Neuronal stem cell (in vitro differentiated cells): ENCODE data around the gene POP7. TPM values are rescaled to one million over a fixed set of nuclear protein-coding genes. Genes with fewer than 3 reads are reported as not detected.
"Not testable (repeated sequence)": the region's sequence is repeated elsewhere in the genome, so short reads cannot be mapped to it uniquely, and the experiment has no call there.

ENCODE experiments used
- DNase-seq: peaks from one replicate; pipeline ENCODE4 v3.0.0-alpha.2; 2013; ENCODE audit warnings: low spot score
- H2AFZ ChIP-seq: one replicate; pipeline ENCODE4 v1.6.1; 2013; ENCODE audit warnings: mild to moderate bottlenecking, low read length, inconsistent platforms
- H2AK5ac ChIP-seq: 2 replicates; pipeline ENCODE4 v1.6.1; 2013; ENCODE audit warnings: low read depth, mild to moderate bottlenecking, inconsistent platforms, low read length, moderate library complexity, mixed read lengths
- H2BK120ac ChIP-seq: 2 replicates; pipeline ENCODE4 v1.6.1; 2013; ENCODE audit warnings: low read depth, mild to moderate bottlenecking, inconsistent platforms, low read length, moderate library complexity, mixed read lengths
- H2BK12ac ChIP-seq: one replicate; pipeline ENCODE4 v1.6.1; 2013; ENCODE audit warnings: low read length, inconsistent platforms
- H2BK15ac ChIP-seq: 2 replicates; pipeline ENCODE4 v1.6.1; 2013; ENCODE audit warnings: mild to moderate bottlenecking, low read length, inconsistent platforms, mixed read lengths
- H2BK5ac ChIP-seq: one replicate; pipeline ENCODE4 v1.6.1; 2013; ENCODE audit warnings: inconsistent platforms, mild to moderate bottlenecking, low read length, moderate library complexity
- H3K14ac ChIP-seq: one replicate; pipeline ENCODE4 v1.6.1; 2013; ENCODE audit warnings: low read length, inconsistent platforms
- H3K18ac ChIP-seq: 2 replicates; pipeline ENCODE4 v1.6.1; 2013; ENCODE audit warnings: low read length, inconsistent platforms
- H3K23ac ChIP-seq: 2 replicates; pipeline ENCODE4 v1.6.1; 2013; ENCODE audit warnings: low read depth, mild to moderate bottlenecking, mixed read lengths, low read length, inconsistent platforms; ENCODE audit not compliant: poor library complexity
- H3K27ac ChIP-seq: replicated peaks from 3 replicates; pipeline ENCODE4 v1.5.1; 2013; ENCODE audit warnings: low read length, inconsistent platforms
- H3K27me3 ChIP-seq, 3 experiments: 2 replicates each; pipeline ENCODE4 v1.6.1; 2013; ENCODE audit warnings: low read length in 3 of 3, mild to moderate bottlenecking in 2 of 3, inconsistent platforms in 1 of 3, low read depth in 1 of 3, mixed read lengths in 1 of 3, moderate library complexity in 1 of 3; ENCODE audit not compliant: control insufficient read depth in 3 of 3, insufficient read depth in 3 of 3
- H3K36me3 ChIP-seq, 2 donors: replicated peaks in 1 of 2; 2 replicates each; pipeline ENCODE4 v1.6.1; 2013; ENCODE audit warnings: low read length in 2 of 2; ENCODE audit not compliant: control insufficient read depth in 2 of 2, insufficient read depth in 2 of 2
- H3K4ac ChIP-seq: 2 replicates; pipeline ENCODE4 v1.6.1; 2013; ENCODE audit warnings: inconsistent platforms, mild to moderate bottlenecking, low read length, moderate library complexity
- H3K4me1 ChIP-seq, 2 donors: 1 replicate in 1 of 2; 2 replicates in 1 of 2; pipeline ENCODE4 v1.6.1; 2013; ENCODE audit warnings: low read length in 2 of 2, low read depth in 1 of 2; ENCODE audit not compliant: control insufficient read depth in 2 of 2, insufficient read depth in 1 of 2
- H3K4me2 ChIP-seq: one replicate; pipeline ENCODE4 v1.6.1; 2013; ENCODE audit warnings: mild to moderate bottlenecking, low read length, inconsistent platforms; ENCODE audit not compliant: insufficient read depth, poor library complexity, severe bottlenecking
- H3K4me3 ChIP-seq, 2 donors: 2 replicates each; pipeline ENCODE4 v1.5.1; 2013; ENCODE audit warnings: low read length in 2 of 2, mild to moderate bottlenecking in 2 of 2, inconsistent platforms in 1 of 2, moderate library complexity in 1 of 2
- H3K79me1 ChIP-seq: one replicate; pipeline ENCODE4 v1.6.1; 2013; ENCODE audit warnings: low read depth, mild to moderate bottlenecking, inconsistent platforms, low read length, moderate library complexity
- H3K9ac ChIP-seq: one replicate; pipeline ENCODE4 v1.6.1; 2013; ENCODE audit warnings: mild to moderate bottlenecking, low read depth, low read length, inconsistent platforms; ENCODE audit not compliant: poor library complexity
- H3K9me3 ChIP-seq, 2 donors: replicated peaks in 1 of 2; 2 replicates each; pipeline versions ENCODE3 to v1.6.1; 2013; ENCODE audit warnings: low read length in 2 of 2, mild to moderate bottlenecking in 2 of 2, inconsistent platforms in 1 of 2, low read depth in 1 of 2, mixed read lengths in 1 of 2, moderate library complexity in 1 of 2; ENCODE audit not compliant: control insufficient read depth in 2 of 2, insufficient read depth in 1 of 2
- H4K8ac ChIP-seq: one replicate; pipeline ENCODE4 v1.6.1; 2013; ENCODE audit warnings: low read depth, mild to moderate bottlenecking, inconsistent platforms, low read length, moderate library complexity
- H4K91ac ChIP-seq: one replicate; pipeline ENCODE4 v1.6.1; 2013; ENCODE audit warnings: low read length, low read depth, mild to moderate bottlenecking, inconsistent platforms; ENCODE audit not compliant: poor library complexity
- whole genome bisulfite sequencing, 2 donors: extraction: QIAGEN DNeasy Blood & Tissue Kit; methylation state at CpG; one replicate each; pipeline ENCODE4 v1.1.7; 2013; ENCODE audit warnings: missing lambda C conversion rate in 2 of 2, mixed read lengths in 1 of 2; ENCODE audit not compliant: insufficient read length in 2 of 2, insufficient replicate concordance in 1 of 2; ENCODE audit errors: extremely low coverage in 2 of 2; 5-methylcytosine and 5-hydroxymethylcytosine counted together
- polyA plus RNA-seq, 2 experiments: library from polyadenylated mRNA; stranded (reverse); fragments of 200-250 nt; gene quantifications; one replicate each; pipeline ENCODE4 v1.2.3, GENCODE V29; 2013

POP7 gene
- 50.2 TPM for polyA plus RNA-seq (2013, experiment 1 of 2)
- polyA plus RNA-seq (2013, experiment 2 of 2): 53.7 TPM

GRCh38 chr7:100705753-100706671 is at the start of gene POP7:
Gene POP7, plus strand, starts transcription at chr7:100706121. Its CDS starts 710 bp downstream, at chr7:100706831.
- Histone ChIP-seq H2BK5ac (peak within 1 kb of the TSS; percentile 94), H3K36me3 (peaks cover 10 to 24% of the 10 kb centered on the region in 2 donors), H3K9me3 (no peaks in the 10 kb centered on the region), H3K4me1 (peaks cover 10 to 12% of the 10 kb centered on the region in 2 donors), H3K9ac (peak within 1 kb of the TSS; percentile 99), H3K27me3 (no peaks in the 10 kb centered on the region), H3K79me1 (peaks cover 15% of the 10 kb centered on the region), H2AK5ac (peak within 1 kb of the TSS; percentile 88), H2AFZ (peak within 1 kb of the TSS; percentile 91), H2BK15ac (no peak within 1 kb of the TSS), H3K18ac (peak within 1 kb of the TSS; percentile 100), H4K91ac (peak within 1 kb of the TSS; percentile 30), H3K4ac (peak within 1 kb of the TSS; percentile 89), H3K4me2 (peak within 1 kb of the TSS; percentile 99), H3K14ac (peak within 1 kb of the TSS; percentile 98), H3K4me3 (peak within 1 kb of the TSS; percentile 84 to 90), H2BK120ac (peak within 1 kb of the TSS; percentile 81), H2BK12ac (peak within 1 kb of the TSS; percentile 73), H3K23ac (peak within 1 kb of the TSS; percentile 99), H4K8ac (peak within 1 kb of the TSS; percentile 82), H3K27ac (peak within 1 kb of the TSS; percentile 85)
- DNase-seq: peak; percentile 99
- WGBS, 2 donors: no CpG with 5 or more reads among the region's 86 CpGs

- H2AK5ac ChIP-seq, H3K27me3 ChIP-seq, H3K23ac ChIP-seq, H4K8ac ChIP-seq, H3K36me3 ChIP-seq, H2BK120ac ChIP-seq, H2AFZ ChIP-seq, H2BK5ac ChIP-seq, H2BK12ac ChIP-seq, H4K91ac ChIP-seq, H3K4ac ChIP-seq, H3K4me2 ChIP-seq, H2BK15ac ChIP-seq, H3K4me3 ChIP-seq, H3K4me1 ChIP-seq, H3K27ac ChIP-seq, H3K79me1 ChIP-seq, H3K9ac ChIP-seq, H3K18ac ChIP-seq, H3K9me3 ChIP-seq, H3K14ac ChIP-seq, DNase-seq: not testable (repeated sequence)
- WGBS, 2 donors: no CpG with 5 or more reads among the region's 12 CpGs
Observed at GRCh38 chr7:100662194-100662776, 43.6 kb upstream of the POP7 start.

GRCh38 chr7:100665168-100665726 is 40.7 kb upstream of the POP7 start:
- DNase-seq: no peak
- Histone ChIP-seq H4K91ac (no peak overlapping the region), H3K14ac (no peak overlapping the region), H3K27me3 (peaks cover 0 to 2% (median 0%) of the 10 kb centered on the region in 3 experiments), H2BK5ac (no peak overlapping the region), H3K9me3 (no peaks in the 10 kb centered on the region), H2AFZ (no peak overlapping the region), H3K27ac (no peak overlapping the region), H3K4me3 (no peak overlapping the region), H3K79me1 (no peaks in the 10 kb centered on the region), H3K23ac (no peak overlapping the region), H2AK5ac (no peak overlapping the region), H3K9ac (no peak overlapping the region), H2BK120ac (no peak overlapping the region), H3K4ac (no peak overlapping the region), H4K8ac (no peak overlapping the region), H3K18ac (no peak overlapping the region), H3K36me3 (no peaks in the 10 kb centered on the region), H2BK12ac (no peak overlapping the region), H3K4me2 (no peak overlapping the region), H3K4me1 (no peaks in the 10 kb centered on the region), H2BK15ac (no peak overlapping the region)
- no CpG with 5 or more reads among the region's 5 CpGs for WGBS, 2 donors
